AG10803 (cell line): ENCODE results near the gene FRS3.
A peak's percentile ranks its signal among the peaks of the same experiment; 100 is the strongest.

Experiments used
- DNase-seq: peaks from one replicate; pipeline ENCODE4 v3.0.0; 2010; ENCODE audit warnings: low read depth
- H3K4me3 ChIP-seq: 2 replicates; pipeline ENCODE4 v1.5.1; 2011; ENCODE audit warnings: mild to moderate bottlenecking, low read length, control low read depth
- CTCF ChIP-seq: conservative IDR thresholded peaks from 2 replicates; pipeline ENCODE4 v1.5.1; 2011; ENCODE audit warnings: mild to moderate bottlenecking, low read length, control low read depth, inconsistent platforms

Gene FRS3

DNA sequence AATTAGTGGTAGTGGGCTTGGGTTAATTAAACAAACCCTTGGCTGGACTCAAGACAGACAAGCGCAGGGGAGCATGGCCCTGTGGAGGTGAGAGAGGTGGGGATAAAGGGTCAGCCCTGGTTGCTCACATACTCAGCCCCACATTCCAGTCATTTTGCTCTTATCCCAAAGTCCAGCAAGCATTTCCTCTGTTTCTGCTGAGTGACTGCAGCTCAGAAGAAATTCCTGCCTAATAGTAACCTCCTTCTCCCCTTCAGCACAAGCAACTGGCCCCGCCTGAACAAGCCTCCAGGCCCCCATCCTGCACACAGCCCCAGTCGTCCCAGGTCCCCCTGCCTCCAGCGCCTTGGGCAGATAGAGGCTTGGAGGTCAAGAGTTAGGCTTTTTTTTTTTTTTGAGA, 40.7 kb downstream of the FRS3 start:
- TF ChIP-seq CTCF, result no peak
- no peak for DNase-seq

DNA sequence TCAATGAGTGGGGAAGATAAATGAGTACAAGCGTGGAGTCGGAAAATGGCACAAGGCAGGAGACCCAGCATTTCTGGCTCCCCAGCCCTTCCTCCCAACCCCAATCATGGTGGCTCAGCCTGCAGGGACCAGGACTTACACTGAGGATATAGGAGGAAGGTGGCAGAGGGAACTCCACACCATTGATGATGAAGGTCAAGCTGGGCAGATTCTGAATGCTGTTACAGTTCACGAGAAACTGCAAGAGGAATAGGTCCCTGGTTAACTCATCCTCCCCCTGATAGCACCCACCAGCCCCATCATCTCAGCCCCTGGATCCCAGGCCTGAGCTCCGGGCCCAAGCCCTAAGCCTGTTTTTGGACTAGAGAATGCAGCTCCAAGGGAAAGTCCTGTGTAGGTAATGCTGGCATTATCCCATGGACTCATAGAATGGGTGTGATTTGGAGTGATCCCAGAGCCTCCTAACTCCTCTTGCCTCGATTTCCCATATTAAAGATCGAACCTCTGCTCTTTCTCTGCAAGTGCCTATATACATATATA, 42.0 kb downstream of the FRS3 start:
- no peak for DNase-seq
- no peak for TF ChIP-seq CTCF
- H3K4me3 ChIP-seq, result no peak overlapping the region

More for the DNA sequence above, 40.7 kb downstream of the FRS3 start:
- no peak overlapping the region for H3K4me3 ChIP-seq

DNA sequence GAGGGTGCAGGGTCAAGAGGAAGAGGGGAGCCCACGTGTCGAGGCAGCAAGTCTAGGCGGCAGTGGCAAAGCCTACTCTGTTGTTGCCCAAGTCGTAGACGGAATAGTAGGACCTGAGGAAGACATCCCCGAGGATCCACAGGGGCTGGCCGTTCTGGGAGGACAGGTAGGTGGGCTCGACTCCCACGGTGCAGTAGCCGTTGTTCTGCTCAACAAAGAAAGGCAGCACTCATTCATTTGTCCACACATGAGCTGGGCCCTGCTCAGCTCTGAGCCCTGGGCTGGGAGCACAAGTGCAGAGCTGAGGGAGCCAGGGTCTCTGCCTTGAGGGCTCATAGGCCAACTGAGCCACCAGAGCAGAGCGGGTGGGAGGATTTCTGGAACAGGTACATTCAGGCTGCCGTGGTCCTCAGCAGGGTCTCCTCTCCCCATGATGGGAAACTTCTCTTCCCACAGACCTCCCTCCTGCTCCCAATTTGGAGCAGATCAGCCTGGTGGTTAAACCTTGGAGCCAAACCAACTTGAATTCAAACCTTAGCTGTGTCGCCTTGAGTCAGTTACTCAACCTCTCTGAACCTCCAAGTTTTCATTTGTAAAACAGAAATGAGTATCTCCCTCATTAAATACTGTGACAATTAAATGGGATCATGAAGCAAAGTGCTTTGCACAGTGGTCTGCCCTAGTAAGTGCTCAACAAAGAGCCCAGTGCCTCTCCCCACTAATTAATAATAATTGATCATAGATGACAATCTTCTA, 42.7 kb downstream of the FRS3 start:
- no peak for TF ChIP-seq CTCF
- no peak overlapping the region for H3K4me3 ChIP-seq
- DNase-seq, result no peak

GRCh38 chr6:41736186-41736733, 43.4 kb downstream of the FRS3 start:
- no peak for DNase-seq
- TF ChIP-seq CTCF, result no peak
- no peak overlapping the region for H3K4me3 ChIP-seq

DNA sequence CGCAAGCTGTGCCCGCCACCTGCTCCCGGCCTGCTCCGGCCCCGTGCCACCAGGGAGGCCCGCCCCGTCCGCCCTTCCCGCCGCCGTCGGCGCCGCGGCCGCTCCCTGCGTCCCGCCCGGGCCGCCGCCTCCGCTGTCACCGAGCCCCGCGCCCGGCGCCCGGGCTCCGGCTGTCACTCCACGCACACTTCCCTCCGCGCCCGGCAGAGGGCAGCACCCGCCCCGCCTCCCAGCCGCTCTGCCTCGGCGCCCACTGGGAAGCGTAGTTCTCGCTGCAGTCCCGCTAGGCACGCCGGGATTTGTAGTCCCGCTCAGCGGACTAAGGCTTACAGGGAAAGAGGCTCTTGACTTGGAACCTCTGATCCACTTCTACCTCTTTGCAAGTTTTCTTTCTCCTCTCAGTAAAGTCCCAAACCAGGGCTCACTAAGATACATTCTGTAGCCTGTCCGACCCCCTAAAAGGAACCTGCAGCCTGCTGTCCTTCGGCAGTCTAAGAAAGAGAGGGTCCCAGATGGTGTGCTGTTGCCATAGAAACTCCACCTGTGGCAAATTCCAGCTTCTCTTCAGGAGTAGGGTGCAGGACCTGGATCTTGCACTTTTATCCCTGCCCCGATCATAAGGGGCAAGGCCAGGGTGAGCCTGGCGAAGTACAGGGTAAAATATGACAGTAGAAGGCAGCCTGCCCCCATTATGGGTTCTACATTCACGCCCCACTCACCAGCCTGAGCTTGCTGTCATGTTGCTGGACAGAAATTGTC, 44.1 kb downstream of the FRS3 start, which contains the start of gene TFEB:
TFEB (minus strand) TSS at position 182 of the 759 bp plus-strand sequence. CDS start 44,395 bp downstream, outside the sequence.
- peak within 1 kb of the TSS; percentile 73 for H3K4me3 ChIP-seq
- TF ChIP-seq CTCF, result peak; percentile 58
- peak; percentile 86 for DNase-seq

DNA sequence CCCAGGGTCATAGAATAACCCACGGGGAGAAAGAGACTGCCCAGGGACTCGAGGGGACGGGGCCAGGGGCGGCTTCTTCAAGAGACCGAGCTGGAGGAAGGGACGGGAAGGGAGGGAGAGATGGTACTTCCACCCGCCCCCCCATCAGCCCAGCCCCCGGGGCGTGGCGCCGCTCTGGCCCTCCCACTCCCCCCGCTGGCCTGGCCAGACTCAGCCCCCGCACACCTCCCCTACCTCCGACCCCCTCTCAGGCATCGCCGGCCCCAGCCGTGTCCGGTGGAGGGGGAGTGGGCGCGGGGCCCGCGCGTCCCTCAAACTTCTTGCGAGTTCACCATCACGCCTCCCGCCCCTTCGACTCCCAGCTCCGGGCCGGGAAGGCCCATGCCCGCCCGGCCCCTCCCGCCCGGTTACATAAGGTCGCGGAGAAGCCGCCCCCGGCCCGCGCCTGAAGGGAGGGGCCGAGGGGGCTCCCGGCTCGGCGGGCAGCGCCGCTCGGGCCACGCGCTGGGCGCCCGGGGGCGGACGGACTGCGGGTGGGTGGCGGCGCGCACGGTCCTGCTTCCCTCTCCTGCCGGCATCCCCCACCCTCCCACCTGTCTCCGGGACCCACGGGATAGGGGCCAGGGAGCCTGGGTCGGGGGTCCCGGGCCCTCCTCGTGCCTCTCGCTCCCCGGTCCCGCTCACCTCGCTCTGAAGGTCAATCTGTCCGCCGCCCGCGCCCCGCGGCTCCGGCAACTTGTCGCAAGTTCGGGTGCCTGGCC, 44.9 kb downstream of the FRS3 start:
- TF ChIP-seq CTCF, result no peak
- H3K4me3 ChIP-seq, result peak overlapping the region; percentile 73
- peak; percentile 74 for DNase-seq
